GM21529 (cell line): ENCODE results near the gene MYBBP1A.

Experiments
- ATAC-seq: cut with Tn5 transposase; IDR thresholded peaks from one replicate; pipeline ENCODE4 v1.9.1; 2021; ENCODE audit not compliant: unreplicated experiment

The MYBBP1A gene

GRCh38 chr17:4549781-4550533 lies 5.2 kb downstream of the MYBBP1A start:
- ATAC-seq, result no peak

GRCh38 chr17:4548721-4549531 lies 6.3 kb downstream of the MYBBP1A start:
- ATAC-seq, result no peak

GRCh38 chr17:4548061-4548461 lies 7.1 kb downstream of the MYBBP1A start:
- no peak for ATAC-seq

- no peak for ATAC-seq
These were observed 7.9 kb downstream of the MYBBP1A start for GRCh38 chr17:4547118-4547906.

DNA sequence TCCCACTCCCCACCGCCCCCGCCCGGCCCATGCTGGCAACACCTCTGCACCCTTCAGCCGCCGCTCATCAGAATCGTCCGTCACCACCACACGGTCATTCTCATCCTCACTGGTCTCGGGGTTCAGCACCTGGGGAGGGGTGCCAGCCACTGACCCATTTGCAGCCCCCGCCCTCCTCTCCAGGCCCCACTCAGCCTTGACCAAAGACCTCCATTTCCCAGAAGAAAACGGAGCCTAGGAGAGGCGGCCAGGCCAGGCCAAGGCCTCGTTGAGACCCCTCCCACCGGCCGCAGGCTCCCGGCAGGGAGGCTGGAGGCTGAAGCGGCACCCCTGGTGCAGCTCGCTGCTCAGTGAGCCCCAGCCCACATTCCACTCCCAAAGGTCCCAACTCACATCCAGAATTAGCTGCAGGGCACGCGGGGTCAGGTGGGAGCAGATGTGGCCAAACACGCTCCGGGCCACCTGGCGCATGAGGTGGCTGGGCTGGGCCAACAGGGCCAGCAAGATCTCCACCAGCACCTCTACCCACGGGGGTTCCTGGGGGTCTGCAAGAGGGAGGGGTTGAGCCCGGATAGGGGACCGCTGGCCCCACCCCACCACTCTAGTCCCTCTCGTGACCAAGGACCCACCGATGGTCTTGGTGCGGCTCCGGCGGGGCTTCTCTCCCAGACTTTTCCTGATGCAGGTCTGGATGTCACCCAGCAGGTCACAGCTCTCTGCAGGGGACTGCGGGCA lies 9.8 kb downstream of the MYBBP1A start:
- ATAC-seq, result no peak

DNA sequence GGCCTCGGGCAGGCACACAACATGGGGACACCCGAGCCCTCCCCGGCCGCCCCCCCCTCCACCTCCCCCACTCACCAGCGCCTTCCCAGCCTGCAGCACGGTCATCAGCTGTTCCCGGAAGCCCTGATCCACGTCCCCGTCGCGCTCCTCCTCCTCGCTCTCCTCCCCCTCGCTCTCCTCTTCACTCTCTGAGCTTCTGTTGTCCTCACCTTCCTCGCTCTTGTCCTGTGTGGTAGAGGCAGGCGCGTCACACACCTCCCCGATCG lies 10.3 kb downstream of the MYBBP1A start:
- ATAC-seq, result no peak

DNA sequence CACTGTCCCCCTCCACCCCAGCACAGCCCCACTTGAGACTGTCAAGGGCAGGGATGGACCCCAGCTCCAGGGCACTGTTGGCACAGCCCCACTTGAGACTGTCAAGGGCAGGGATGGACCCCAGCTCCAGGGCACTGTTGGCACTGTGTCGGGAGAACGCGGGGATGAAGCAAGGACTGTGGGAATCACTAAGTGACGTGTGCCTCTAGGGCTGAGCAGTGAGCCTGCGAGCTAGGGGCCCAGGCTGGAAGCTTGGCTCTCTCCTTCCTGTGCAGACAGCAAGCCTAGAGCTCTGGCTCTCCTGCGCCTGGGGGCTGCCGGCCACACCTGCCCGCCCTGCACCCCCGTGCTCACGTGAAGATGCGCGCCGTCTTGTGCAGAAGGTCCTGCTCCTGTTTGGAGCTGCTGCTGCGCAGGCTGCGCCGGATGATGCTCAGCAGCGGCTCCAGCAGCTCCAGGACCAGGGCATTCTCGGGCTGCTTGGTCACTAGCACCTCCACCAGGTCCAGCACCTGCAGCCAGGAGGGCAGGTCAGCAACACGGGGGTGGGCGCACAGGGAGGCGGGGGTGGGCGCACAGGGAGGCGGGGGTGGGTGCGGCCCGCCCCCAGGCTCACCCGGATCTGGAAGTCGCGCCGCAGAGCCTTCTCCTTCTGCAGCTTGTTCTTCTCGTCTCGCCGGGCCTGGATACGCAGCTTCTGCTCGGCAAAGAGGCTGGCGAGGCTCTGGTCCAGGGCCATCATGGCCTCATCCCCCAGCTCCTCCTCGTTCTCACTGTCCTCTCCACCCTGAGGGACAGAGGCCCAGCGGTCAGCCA lies 10.8 kb downstream of the MYBBP1A start:
- no peak for ATAC-seq

- no peak for ATAC-seq
These were observed 11.6 kb downstream of the MYBBP1A start for GRCh38 chr17:4543557-4544026.

DNA sequence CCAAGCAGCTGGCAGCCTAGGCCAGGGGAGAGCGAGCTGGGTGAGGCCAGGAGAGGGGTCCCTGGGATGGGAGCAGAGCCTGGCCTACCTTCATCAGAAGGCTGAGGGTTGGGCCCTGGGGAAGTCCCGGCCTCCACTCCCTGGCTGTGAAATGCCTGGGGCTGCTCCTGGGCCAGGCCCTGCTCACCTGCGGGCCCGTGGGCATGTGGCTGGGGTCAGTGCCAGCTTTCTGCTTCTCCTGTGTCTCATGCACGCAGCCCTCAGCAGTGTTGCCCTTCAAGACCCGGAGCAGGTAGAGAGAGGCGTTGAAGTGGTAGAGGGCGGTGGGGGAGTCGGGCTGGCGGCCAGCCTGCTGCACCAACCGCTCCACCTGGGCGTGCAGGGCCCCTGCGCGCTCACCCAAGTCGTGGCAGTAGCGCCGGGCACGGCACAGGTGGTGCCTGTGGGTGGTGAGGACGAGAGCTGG lies 12.4 kb downstream of the MYBBP1A start:
- no peak for ATAC-seq

GRCh38 chr17:4542003-4542725 lies 13.0 kb downstream of the MYBBP1A start:
- no peak for ATAC-seq

DNA sequence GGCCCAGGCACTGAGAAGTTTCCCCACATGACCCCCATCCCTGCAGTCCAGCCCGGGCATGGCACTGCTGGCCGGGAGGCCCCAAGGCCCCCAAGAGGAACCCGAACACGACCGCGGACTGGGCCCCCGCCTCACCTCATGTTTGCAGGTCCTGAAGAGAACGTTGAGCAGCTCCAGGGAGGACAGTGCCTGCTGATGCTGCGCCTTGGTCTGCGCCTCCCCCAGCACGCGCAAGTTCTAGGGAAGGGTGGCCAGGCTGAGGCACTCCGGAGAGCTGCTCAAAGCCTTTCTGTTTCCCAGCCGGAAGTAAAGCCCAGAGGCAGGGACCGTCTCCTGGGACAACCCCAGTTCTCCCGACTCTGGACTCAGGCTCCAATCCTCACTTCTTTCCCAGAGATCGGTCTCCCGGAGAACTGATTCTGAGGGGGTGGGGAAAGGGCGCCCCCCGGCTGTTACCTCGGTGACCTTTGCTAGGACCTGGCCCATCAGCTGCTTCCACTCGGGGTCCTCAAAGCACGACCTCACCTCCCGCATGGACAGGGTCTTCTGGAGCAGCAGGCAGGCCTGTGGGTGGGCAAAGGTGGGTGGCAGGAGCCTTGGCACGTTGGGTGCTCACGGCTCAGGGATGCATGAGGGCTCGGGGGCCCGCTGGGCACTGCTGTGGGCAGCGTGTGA lies 13.7 kb downstream of the MYBBP1A start:
- no peak for ATAC-seq

- no peak for ATAC-seq
These were observed 14.4 kb downstream of the MYBBP1A start for GRCh38 chr17:4540687-4541327.

DNA sequence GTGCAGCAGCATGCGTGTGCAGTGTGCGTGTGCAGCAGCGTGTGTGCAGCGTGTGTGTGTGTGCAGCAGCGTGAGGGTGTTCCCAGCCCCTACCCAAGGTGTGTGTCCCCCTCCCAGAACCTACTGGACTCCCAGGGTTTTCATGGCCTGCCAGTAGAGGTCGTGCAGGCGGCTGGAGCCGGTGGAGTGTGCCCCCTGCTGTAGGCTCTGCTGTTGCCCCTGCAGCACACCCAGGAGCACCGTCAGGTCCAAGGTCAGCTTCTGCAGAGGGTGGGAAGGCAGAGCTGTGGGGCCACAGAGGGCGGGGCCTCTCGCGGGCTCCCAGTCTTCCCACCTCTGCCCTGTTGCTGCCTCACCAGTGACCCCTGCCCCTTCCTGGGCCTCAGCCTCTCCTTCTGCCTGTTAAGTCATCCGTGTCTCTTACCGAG lies 14.9 kb downstream of the MYBBP1A start:
- ATAC-seq, result no peak

DNA sequence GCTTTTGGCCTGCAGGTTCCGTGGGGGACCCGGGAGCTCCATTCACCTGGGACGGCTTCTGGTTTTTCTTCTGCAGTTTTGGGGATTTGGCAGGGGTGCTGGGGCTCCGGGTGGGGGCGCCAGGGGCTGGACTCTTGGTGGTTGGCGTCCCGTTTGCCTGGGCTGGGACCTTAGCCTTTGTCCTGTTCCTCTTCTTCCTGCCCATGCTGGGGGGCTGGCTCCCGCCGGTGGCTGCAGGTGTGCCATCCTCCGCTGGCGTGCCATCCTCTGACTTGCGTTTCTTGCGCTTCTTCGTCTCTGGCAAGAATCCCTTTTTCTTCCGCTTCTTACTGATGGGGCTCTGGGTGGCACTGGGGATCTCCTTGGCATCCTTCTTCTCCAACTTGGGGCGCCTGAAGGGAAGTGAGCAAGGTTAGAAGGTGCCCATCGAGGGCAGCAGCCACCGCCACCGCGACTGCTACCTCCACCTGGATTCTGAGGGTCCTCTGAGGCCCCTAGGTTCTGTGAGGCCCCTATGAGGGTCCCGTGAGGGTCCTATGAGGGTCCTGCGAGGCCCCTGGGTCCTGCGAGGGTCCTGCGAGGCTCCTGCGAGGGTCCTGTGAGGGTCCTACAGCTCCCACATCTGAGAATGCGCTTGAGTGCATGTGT lies 15.5 kb downstream of the MYBBP1A start:
- ATAC-seq, result no peak

GRCh38 chr17:4539025-4539424 lies 16.2 kb downstream of the MYBBP1A start:
- ATAC-seq, result no peak

- ATAC-seq, result no peak
These were observed 16.8 kb downstream of the MYBBP1A start for GRCh38 chr17:4538236-4539002.
